Measurements from ENCODE around the gene ADGRE1.
A peak's percentile ranks its signal among the peaks of the same experiment; 100 is the strongest.

Gene ADGRE1

GRCh38 chr19:6886277-6886897 lies 992 bp upstream of the ADGRE1 start:
- DNase-seq, result no peak

- DNase-seq, result no peak
These were observed 1.6 kb downstream of the ADGRE1 start for GRCh38 chr19:6888967-6889366.

- no peak for DNase-seq
These were observed 3.1 kb downstream of the ADGRE1 start for GRCh38 chr19:6890401-6890913.

- peak; percentile 44 to 54 for DNase-seq
These were observed 3.6 kb downstream of the ADGRE1 start for GRCh38 chr19:6890938-6891337.

- DNase-seq, result peak in 1 of 2 experiments; percentile 6
These were observed 4.5 kb downstream of the ADGRE1 start for GRCh38 chr19:6891761-6892385.

GRCh38 chr19:6894313-6894712 lies 6.9 kb downstream of the ADGRE1 start:
- no peak for DNase-seq

GRCh38 chr19:6903446-6903845 lies 16.1 kb downstream of the ADGRE1 start:
- DNase-seq, result no peak

GRCh38 chr19:6906559-6907060 lies 19.2 kb downstream of the ADGRE1 start:
- DNase-seq, result no peak

GRCh38 chr19:6911523-6911922 lies 24.1 kb downstream of the ADGRE1 start:
- DNase-seq, result no peak

GRCh38 chr19:6914321-6914720 lies 26.9 kb downstream of the ADGRE1 start:
- no peak for DNase-seq

- no peak for DNase-seq
These were observed 29.6 kb downstream of the ADGRE1 start for GRCh38 chr19:6916952-6917351.

- DNase-seq, result no peak
These were observed 38.0 kb downstream of the ADGRE1 start for GRCh38 chr19:6925386-6925785.

GRCh38 chr19:6925801-6926751 lies 38.7 kb downstream of the ADGRE1 start:
- DNase-seq, result peak in 1 of 2 experiments; percentile 18

- DNase-seq, result no peak
These were observed 42.8 kb downstream of the ADGRE1 start for GRCh38 chr19:6930190-6930589.

- DNase-seq, result no peak
These were observed 47.7 kb downstream of the ADGRE1 start for GRCh38 chr19:6935069-6935468.

- DNase-seq, result no peak
These were observed 48.2 kb downstream of the ADGRE1 start for GRCh38 chr19:6935618-6936017.

GRCh38 chr19:6945733-6946132 lies 58.4 kb downstream of the ADGRE1 start:
- no peak for DNase-seq

- DNase-seq, result peak; percentile 53 to 69
These were observed 60.4 kb downstream of the ADGRE1 start for GRCh38 chr19:6947745-6948144.

GRCh38 chr19:6948884-6949283 lies 61.5 kb downstream of the ADGRE1 start:
- no peak for DNase-seq

- no peak for DNase-seq
These were observed 65.6 kb downstream of the ADGRE1 start for GRCh38 chr19:6952956-6953355.

GRCh38 chr19:6955082-6955481 lies 67.7 kb downstream of the ADGRE1 start:
- no peak for DNase-seq

- DNase-seq, result no peak
These were observed 69.2 kb downstream of the ADGRE1 start for GRCh38 chr19:6956573-6956972.

GRCh38 chr19:6958791-6959190 lies 71.4 kb downstream of the ADGRE1 start:
- no peak for DNase-seq

Data from activated CD4-positive, alpha-beta T cell treated with anti-CD3 and anti-CD28 coated beads, Interleukin-2, amount 50 U/mL, for 48 hours (primary cell).